Fibroblast of peridontal ligament (primary cell): ENCODE data around the gene PFKFB4.
A peak's percentile ranks its signal among the peaks of the same experiment; 100 is the strongest.
"Not testable (repeated sequence)": the region's sequence is repeated elsewhere in the genome, so short reads cannot be mapped to it uniquely, and the experiment has no call there.

Experiments
- DNase-seq: peaks from one replicate; pipeline ENCODE4 v3.0.0-alpha.2; 2010; ENCODE audit errors: extremely low read depth

Gene PFKFB4

GRCh38 chr3:48500656-48501055, 55.9 kb downstream of the PFKFB4 start:
- DNase-seq: no peak

DNA sequence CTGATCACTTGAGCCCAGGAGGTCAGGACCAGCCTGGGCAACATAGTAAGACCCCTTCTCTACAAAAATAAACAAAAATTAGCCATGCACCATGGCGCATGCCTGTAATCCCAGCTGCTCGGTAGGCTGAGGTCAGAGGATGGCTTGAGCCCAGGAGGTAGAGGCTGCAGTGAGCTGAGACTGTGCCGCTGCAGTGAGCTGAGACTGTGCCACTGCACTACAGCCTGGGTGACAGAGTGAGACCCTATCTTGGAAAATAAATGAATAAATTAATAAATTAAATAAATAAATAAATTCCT, 63.5 kb downstream of the PFKFB4 start:
- DNase-seq: no peak

DNA sequence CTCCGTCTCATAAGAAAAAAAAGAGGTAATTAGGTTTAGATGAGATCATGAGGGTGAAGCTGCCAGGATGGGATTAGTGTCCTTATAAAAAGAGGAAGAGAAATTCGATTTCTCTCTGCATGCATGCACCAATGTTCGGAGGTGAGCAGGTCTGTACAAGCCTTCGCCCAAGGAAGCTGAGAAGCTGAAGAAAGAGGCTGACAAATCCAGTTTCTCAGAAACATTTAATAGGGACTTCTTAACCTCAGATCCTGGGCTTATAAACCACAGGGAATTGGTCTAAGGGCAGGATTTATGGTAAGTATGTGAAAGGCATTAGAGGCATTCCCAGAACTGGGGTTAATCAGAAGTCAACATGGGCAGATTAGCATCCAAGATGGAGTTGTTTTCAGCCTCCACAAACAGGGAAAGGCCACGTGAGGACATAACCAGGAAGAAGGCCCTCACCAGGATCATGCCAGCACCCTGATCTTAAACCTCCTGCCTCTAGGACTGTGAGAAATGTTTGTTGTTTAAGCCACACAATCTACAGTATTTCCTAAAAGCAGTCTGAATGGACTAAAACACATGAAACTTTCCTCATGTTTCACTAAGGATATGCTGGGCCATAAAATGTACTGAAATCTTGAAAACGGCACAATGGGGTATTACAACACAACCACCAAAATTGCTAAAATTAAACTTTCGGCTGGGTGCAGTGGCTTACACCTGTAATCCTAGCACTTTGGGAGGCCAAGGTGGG, 64.0 kb downstream of the PFKFB4 start:
- peak; percentile 47 for DNase-seq

DNA sequence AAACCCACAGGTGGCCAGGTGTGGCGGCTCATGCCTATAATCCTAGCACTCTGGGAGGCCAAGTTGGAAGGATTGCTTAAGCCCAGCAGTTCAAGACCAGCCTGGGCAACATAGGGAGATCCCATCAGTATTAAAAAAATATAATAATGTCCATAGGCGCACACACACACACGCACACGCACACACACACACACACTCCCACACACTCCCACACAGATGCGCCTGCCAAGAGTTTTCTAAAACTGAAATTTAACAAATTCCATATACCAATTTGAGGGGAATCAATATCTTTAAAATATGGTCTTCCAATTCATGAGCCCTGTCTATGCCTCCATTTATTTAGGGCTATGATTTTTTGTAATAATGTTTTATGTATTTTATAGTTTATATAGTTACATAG, 69.7 kb downstream of the PFKFB4 start:
- no peak for DNase-seq

DNA sequence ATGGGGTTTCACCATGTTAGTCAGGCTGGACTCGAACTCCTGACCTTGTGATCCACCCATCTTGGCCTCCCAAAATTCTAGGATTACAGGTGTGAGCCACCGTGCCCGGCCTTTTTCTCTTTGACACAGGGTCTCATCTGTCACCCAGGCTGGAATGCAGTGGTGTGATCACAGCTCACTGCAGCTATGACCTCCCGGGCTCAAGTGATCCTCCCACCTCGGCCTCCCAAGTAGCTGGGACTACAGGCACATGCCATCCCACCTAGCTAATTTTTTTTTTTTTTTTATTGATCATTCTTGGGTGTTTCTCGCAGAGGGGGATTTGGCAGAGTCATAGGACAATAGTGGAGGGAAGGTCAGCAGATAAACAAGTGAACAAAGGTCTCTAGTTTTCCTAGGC, 73.8 kb downstream of the PFKFB4 start:
- DNase-seq: not testable (repeated sequence)

GRCh38 chr3:48480891-48481290, 75.7 kb downstream of the PFKFB4 start:
- DNase-seq: not testable (repeated sequence)

DNA sequence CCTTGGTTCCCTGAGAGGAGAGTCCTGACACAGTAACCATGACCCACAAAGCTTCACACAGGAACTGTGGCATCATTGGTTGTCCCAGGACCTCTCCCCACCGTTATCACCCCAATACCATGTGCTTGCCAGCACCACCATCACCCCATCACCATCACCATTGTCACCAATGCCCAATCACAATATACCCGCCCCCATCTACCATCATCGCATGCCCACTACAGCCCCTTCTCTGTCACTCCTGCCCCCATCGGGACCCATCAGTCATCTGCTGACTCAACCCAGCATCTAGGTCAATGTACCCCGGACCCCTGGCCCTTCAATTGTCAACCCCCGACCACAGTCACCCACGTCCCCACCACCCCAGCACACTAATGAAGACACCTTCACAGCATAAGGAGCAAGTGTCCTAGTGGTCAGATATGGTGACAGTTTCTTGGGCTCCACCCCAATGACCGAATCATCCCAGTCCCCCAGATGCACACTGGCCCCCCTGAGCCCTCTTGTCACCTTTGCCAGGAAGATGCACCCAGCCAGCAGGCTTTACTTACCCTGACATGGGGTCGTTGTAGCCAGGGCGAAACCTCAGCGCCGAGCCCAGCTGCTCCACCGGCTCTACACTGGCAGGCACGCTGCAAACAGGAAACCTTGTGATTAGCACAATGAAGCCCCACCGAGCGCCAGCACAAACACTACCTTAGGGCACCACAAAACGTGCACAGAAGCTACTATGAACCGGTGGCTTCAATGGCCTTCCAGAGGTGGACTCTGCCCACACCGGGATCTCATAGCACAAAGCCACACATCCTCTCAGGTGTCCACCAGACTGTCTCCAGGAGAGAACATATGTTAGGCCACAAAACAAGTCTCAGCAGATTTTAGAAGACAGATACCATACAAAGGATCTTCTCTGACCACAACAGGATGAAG, 77.7 kb downstream of the PFKFB4 start:
- DNase-seq: no peak

GRCh38 chr3:48477959-48478520, 78.6 kb downstream of the PFKFB4 start:
- DNase-seq: no peak

DNA sequence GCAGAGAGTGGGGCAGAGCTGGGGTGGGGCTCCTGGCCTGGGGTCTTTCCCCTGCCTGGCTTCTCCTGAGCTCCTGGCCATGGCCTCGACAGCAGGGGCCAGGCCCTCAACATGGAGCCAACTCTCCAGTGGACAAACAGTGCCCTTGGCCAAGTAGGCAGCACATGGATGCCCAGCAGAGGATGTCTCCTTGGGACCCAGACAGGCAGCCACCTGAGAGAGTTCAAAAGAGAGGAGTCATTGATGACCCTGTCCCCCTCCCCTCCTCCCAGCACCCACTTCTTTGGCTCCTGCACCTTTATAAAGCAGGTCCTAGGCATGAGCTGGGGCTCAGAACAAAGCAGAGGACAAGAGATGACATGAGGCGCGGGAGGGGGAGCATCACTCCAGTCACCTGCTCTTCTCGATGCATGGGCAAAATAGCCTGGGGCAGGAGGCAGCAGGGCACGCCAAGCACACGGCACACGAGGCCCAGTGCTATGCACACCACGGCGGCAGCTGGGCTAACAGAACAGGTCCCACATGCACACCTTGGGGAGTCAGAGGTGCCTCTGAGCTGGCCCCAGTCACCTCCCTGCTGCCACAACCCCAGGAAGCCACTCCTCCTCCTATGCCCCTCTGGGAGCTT, 80.1 kb downstream of the PFKFB4 start:
- DNase-seq: no peak

DNA sequence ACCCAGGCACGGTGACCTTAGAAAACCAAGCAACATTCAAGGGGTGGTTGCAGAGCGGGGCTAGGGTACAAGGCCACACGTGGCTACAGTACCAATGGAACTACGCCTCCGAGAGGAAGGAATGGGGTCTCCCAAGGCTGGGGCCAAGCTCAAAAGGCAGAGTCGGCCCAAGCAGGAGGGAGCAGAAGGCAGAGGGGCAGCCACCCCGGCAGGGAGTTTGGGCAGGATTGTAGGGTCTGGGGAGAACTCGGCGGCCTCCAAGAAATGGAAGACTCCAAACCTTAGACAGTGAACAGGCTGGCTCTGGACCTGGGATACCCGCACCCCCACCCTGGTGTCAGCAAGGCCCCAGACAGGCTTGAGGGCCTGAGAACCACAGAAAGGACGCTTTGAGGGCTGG, 81.4 kb downstream of the PFKFB4 start:
- DNase-seq: no peak

DNA sequence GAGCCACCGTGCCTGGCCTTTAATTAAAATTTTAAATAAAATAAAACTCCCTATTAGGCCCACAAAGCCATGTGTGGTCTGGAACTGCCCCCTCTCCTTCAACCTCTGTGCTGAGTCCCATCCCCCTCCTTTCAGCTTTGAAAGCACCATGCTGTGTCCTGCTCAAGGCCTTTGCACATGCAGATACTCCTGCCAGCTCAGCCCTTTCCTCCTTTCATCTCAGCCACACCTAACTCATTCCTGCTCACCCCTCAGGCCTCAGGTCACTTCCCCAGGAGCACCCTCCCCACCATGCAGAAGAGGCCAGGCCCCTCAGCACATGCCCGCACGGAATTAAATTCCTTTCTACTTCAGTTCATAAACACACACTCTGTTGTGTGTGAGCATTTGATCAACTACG, 82.0 kb downstream of the PFKFB4 start:
- DNase-seq: no peak

DNA sequence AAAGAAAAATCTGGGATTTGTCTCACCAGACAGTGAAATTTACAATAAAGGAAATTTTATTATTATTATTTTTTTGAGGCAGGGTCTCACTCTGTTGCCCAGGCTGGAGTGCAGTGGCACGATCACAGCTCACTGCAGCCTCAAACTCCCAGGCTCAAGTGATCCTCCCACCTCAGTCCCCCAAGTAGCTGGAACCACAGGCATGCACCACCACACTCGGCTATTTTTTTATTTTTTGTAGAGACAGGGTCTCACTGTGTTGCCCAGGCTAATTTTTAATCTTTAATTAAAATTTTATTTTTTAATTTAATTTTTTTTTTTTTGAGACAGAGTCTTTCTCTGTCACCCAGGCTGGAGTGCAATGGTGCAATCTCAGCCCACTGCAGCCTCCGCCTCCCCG, 82.6 kb downstream of the PFKFB4 start:
- not testable (repeated sequence) for DNase-seq

GRCh38 chr3:48473617-48473952, 83.0 kb downstream of the PFKFB4 start:
- no peak for DNase-seq

DNA sequence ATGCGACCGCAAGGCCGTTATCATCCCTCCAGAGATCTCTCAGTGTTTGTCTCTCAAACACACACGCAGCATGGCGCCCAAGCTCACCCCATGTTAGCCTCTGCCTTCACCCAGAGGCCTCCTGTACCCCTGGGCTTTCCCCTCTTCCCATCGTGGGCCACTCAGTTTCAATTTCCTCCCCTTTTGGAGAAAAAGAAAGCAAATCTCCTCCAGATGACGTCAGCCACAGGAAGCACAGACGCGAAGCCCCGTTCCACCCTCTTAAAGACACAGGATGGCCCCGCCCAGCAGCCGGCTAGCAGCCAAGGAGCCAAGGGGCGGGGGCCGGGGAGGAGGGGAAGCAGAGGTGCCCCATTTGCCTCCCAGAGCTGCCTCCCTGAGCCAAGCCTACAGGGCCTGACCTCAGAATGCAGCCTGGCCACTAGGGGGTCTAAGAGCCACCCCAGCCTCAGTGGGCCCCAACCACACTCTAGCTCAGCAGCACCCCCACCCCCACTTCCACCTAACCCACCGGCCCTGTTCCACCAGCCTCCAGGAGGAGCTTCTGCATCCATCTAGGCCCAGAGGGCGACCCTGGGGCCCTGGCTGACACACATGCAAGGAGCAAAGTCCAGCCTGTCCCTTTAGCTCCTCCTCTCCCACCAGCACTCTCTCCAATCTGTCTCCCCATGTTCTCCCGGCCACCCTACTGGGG, 83.5 kb downstream of the PFKFB4 start:
- DNase-seq: peak; percentile 92

- no peak for DNase-seq
These were observed 84.0 kb downstream of the PFKFB4 start for GRCh38 chr3:48472673-48472922.

GRCh38 chr3:48470286-48470685, 86.3 kb downstream of the PFKFB4 start:
- DNase-seq: no peak

- DNase-seq: no peak
These were observed 87.3 kb downstream of the PFKFB4 start for GRCh38 chr3:48469046-48469915.

DNA sequence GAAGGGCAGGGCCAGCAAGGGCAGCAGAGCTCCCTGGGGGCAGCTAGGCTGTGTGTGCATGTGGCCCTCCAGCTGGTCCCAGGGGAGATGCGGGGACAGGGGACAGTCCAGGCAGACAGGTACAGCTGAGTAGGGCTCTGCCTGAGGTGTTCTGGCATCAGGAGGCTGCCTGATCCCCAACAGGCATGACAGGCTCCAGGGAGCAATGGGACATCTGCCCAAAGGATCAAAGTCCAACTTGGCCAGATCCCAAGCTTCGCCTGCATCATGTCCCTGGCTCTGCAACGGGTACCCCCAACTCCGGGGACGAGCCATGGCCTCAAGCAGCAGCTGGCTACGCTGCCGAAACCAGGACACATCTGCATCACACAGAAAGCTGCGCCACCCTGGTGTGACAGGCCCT, 88.3 kb downstream of the PFKFB4 start:
- no peak for DNase-seq
